CD4-positive, alpha-beta T cell treated with Interleukin-17A for 1 hour (primary cell): ENCODE measurements around the gene DCP2.

Source experiments
- DNase-seq: peaks from one replicate; pipeline ENCODE4 v3.0.0-alpha.2; 2020

The DCP2 gene

DNA sequence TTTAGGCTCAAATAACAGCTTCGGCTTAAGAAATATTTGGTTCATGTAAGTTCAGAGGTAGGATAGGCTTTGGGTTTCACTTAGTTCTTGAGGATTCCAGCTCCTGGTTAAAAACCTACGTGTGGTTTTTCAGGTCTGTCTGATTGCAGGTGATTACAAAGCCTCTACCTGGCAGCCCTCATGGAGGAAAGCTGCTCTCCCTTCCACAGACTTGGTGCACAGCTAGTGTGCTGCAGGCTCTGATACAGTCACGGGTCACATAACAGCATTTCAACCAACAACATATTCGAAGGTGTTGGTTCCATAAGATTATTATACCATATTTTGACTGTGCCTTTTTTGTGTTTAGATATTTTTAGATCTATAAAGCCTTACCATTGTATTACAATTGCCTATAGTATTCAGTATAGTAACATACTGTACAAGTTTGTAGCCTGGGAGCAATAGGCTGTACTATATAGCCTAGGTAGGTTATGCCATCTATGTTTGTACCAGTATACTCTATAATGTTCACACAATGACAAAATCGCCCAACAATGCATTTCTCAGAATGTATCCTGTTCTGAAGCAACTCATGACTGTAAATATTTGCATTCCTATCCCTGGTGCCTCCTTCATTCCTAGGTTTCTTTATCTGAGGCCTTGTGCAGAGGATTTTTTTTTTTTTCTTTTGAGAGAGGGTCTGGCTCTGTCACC lies 8.0 kb upstream of the DCP2 start:
- no peak for DNase-seq

DNA sequence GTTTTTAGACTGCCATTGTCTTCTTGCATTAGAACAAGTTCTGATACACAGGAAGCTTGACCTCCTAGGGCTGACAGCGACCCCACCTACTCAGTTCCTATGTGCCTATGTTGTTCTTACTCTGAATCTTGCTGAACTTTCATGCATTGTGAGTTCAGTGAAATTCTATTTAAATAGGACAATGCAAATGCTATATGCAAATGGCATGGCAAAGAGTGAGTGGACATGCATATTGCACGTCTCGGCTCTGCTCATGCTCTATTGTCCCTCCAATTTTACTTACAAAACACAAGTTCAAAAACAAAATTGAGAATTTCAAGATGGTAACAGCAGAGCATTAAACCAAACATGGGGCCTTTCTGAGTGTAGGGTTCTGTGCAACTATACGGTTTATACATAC lies 5.3 kb upstream of the DCP2 start:
- no peak for DNase-seq

DNA sequence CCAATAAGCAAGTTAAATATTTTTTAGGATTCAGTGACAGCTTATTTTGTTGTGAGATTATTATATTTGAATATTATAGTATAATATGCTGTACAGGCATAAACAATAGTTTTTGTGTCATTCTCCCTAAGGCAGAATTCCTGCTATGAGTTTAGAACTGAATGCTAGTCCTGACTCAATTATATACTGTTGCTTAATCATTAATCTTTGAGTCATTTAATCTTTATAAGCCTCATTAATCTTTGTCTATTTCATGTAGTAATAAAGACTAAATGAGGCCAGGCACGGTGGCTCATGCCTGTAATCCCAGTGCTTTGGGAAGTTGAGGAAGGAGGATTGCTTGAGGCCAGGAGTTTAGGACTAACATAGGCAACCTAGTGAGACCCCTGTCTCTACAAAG lies 3.6 kb upstream of the DCP2 start:
- no peak for DNase-seq

DNA sequence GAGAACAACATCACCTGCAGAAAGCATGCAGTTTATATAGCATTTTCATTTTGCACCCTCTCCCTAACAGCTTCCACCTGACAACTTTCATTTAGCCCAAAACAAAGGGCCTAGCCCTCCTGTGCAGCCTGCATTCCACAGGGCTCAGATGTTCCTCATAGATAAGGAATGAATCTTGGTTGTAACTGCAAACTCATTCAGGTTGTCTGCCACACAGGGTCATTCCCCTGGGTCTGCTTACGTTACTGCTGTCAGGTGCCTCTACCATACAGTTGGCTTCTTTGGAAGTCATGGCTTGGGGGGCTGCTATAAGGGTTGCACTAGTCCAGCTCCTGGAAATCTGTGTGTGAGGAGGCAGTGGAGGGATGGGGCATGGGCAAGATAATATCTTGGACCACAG lies 2.7 kb upstream of the DCP2 start:
- no peak for DNase-seq

DNA sequence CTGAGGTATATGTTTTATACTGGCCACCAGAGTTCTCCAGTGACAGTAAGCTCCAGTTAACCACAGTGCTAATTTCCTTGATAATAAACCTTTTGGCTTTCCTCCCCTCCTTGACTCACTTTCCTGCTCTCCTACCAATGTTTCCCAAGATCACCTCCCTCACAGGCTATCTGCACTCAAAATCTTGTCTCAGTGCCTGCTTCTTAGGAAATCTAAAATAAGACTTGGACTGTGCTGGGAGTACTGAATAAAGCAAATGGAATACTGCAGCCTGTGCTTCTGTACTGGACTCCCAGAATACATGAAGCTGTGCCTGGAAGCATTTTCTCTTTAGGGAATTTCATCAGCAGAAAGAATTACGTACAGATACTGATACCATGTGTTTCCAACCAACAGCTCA lies 1.7 kb upstream of the DCP2 start:
- no peak for DNase-seq

DNA sequence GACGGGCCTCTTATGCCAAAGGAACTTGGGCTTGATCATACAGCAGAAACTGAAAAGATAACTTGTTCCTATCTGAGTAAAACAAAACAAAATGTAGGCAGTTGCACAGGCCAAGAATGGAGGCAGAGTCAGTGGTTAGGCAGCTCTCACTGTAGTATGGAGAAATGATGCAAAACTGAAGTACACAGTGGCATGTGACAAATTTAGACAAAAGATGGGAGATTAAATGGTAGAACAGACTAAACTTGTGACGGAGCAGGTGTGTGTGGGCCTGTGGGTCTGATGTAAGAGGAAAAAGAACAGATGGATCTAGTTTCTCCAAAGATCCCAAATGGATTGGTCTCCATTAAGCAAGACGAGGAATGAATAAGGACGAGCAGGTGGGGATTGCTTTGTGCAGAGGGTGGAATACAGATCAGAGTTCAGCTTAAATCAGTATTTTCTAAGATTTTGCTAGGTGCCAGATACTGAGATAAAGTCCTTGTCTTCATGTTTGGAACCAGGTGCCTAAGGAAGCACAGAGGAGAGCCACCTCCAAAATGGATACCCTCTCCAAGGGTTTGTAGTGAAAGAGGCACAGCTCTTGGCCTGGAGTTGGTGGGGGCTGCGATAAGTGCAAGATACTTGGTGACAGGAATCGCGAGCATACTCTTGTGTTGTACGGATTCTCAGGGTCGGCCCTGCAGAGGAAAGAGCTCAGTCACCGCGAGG lies 722 bp upstream of the DCP2 start:
- no peak for DNase-seq

DNA sequence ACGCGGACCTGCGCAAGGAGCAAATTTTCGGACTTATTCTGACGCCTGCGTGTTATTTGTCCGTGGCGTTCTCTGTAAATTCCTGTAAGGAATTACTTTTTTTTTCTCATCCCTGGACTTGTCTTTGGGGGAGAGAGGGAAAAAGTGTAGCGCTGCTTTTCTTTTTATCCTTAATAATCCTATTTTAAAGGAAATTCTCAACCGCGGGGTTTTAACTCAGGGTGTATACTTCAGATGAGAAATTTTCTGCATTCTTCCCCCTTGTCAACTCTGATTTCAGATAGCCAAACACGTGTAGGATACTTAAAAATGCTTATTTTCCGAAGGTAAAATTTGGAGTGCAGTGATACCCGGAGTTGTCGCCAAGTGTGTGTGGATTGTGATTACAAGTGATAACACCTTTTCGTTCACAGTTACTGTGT lies 853 bp downstream of the DCP2 start:
- DNase-seq: no peak

DNA sequence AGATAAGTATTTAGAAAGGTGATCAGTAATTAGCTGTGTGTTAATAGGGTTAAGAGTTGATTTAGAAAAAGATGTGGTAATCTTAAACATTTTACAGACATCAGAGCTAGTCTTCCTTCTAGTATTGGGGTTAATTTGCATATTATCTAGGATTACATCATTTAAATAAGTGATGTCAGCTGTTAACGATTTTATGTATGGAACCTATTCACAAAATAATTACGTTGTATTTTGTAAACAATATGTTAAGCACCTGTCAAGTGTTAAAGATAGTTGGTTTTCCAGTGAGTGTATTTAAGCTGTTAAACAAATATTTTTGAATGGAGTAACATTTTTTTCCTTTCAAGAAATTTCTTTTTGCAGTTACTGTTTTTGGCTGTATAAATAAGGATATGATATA lies 2.2 kb downstream of the DCP2 start:
- no peak for DNase-seq

DNA sequence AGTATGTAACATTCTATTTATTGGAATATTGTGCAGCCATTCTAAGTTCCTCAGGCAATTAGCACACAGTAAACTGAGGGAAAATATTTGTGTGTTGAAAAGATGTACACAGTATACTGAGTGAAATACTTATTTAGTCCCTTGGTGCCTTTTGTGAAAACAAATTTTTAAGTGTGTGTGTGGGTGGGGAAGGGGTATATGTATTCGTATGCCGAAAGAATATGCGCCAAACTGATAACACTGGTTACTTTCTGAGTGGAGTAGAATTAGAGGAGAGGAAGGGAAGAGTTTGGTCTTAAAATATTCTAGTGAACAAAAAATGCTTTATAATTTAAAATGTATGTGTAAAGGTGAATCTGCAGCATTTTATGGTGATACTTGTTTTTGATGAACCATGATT lies 3.1 kb downstream of the DCP2 start:
- DNase-seq: no peak

DNA sequence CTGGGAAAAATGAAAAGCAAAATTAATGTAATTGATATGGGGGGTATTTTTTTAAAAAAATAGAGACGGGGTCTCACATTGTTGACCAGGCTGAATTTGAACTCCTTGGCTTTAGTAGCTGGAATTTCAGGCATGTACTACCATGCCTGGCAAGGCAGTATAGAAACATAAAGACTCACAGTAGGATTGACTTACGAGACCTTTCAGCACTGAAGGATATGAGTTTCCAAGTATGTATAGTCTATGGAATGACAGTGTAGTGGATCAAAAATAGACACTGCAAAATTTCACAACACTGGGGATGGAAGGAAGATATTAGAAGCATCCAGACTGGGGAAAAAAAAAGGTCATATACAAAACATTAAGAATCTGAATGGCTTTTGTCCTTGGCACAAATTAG lies 6.8 kb downstream of the DCP2 start:
- no peak for DNase-seq

DNA sequence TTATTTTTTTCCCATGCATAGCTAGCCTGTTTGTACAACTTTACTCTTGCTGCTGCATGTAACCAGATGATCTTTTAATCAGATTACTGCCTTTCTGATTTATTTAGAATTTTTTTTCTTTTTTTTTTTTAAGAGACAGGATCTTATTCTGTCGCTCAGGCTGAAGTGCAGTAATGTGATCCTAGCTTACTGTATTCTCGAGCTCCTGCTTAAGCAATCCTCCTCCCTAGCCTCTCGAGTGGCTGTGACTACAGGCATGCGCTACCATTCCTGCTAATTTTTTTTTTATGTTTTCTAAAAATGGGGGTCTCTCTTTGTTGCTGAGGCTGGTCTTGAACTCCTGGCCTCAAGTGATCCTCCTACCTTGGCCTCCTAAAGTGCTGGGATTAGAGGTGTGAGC lies 9.6 kb downstream of the DCP2 start:
- DNase-seq: no peak

DNA sequence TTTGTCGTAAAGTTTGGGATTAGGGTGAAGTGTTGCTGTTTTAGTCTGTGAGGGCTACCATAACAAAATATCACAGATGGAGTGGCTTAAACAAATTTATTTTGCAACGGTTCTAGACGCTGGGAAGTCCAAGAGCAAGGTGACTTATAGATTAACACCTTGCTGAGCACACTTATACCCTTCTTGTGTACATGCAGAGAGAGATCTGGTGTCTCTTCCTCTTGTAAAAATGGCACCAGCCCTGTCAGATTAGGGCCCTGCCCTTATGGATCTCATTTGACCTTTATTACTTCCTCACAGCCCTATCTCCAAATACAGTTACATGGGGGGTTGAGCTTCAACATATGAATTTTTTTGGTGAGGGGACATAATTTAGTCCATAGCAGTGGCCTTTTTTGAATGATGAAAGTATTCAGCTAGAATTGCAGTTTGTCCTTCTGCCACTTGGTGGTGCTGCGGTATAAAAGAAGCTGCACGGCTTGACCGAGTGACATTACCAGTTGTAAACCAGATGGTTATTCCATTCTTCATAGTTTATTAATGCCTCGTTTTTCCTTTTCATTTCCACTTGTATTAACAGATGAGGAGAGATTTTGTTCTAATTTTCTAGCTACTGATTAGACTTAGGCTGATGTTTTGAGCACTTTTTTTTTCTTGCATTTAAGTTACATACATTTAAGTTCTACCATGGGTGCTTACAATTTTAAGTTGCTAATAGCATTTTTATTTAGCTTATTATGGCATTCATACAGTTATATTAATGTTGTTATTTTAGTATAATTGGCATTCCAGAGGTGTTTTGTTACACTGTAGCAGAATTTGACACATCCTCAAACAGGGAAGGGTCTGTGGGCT lies 19.4 kb downstream of the DCP2 start:
- DNase-seq: peak; percentile 82

DNA sequence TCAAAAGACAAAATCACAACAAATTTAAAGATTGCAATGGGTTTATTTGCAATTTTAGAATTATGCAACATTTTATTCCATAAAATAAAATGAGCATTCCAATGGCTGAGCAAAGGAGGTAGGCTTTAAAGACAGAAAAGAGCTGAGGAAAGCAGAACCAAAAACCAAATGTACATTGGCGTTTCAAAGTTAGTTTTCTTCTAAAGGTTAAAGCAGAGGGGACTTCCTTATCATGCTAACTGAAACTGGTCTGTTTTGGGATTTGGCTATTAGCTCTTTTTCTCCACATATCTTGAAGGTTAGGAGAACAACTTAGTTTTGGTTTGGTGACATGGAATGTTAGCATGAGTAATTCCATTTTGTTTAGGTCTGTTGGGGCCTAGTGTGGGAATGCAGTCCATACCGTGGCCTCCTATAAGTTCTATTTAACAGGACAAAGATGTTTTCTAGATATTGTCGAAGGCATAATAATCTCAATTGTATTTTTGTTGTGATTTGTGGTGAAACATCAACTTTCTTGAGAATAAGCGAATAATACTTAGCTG lies 20.3 kb downstream of the DCP2 start:
- no peak for DNase-seq

DNA sequence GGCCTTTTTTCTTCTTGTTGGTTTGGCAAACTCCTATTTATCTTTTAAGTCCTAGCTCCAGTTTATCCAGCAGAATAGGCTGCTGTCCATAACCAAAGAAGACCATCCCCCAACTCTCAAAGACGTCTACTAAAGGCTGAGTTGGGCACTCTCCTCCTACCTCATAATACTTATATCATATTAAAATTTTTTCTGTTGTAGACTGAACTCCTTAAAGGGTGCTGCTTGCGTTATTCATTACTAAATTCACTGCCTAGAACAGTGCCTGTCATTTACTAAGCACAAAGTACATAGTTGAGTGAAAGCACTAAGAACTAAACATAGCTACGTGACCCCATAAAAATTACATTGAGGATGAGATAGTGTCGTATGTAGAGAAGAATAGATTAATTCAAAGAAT lies 21.7 kb downstream of the DCP2 start:
- no peak for DNase-seq

DNA sequence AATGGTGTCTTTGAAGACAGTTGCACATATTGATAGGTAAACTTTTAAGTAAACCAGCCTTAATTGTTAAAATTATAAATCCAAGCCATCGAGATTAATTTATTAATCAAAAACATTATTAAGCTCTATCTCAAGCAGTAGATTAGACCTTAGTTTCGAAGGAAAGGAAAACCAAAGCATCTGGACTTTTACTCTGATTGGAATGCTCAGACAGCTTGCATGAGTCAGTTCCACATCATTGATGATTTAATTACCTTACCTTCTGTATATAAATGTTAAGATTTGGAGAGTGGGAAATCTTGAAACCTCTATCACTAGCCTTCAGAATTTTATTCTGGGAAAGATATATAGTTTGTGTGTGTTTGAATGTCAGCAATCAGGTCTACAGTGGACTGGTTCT lies 23.9 kb downstream of the DCP2 start:
- DNase-seq: no peak

DNA sequence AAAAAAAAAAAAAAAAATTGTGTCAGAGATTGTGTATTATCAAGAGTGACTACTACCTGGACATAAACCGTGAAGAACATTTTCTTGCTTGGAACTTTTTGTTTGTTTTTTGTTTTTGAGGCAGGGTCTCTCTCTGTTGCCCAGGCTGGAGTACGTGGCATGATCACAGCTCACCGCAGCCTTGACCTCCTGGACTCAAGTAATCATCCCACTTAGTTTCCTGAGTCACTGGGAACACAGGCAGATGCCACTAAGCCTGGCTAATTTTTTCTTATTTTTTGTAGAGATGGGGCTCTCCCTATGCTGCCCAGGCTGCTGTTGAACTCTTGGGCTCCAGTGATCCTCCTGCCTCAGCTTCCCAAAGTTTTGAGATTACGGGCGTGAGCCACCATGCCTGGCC lies 25.8 kb downstream of the DCP2 start:
- no peak for DNase-seq

DNA sequence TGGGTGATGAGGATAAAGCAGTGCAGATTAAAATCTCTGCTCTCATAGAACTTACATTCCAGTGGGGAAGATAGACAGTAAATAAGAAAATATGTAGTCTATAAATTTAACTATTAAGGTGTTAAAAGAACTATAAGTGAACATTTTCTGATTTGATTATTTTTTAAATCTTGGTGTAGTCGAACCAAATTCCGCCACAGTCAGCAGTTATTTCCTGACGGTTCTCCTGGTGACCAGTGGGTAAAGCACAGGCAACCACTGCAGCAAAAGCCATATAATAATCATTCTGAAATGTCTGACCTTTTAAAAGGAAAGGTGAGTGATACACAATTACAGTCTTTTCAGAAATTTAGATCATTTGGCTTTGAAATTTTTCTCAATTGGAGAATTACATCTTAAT lies 27.2 kb downstream of the DCP2 start:
- DNase-seq: no peak

DNA sequence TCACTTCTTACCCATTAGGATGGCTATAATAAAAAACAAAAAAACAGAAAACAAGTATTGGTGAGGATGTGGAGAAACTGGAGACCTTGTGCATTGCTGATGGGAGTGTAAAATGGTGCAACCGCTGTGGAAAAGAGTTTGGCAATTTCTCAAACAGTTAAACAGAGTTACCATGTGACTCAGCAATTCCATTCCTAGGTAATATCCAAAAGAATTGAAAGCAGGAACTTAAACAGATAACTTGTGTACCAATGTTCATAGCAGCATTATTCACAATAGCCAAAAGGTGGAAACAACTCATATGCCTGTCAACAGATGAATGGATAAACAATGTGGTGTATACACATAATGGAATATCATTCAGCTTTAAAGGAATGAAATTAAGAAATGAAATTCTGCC lies 28.9 kb downstream of the DCP2 start:
- DNase-seq: no peak

DNA sequence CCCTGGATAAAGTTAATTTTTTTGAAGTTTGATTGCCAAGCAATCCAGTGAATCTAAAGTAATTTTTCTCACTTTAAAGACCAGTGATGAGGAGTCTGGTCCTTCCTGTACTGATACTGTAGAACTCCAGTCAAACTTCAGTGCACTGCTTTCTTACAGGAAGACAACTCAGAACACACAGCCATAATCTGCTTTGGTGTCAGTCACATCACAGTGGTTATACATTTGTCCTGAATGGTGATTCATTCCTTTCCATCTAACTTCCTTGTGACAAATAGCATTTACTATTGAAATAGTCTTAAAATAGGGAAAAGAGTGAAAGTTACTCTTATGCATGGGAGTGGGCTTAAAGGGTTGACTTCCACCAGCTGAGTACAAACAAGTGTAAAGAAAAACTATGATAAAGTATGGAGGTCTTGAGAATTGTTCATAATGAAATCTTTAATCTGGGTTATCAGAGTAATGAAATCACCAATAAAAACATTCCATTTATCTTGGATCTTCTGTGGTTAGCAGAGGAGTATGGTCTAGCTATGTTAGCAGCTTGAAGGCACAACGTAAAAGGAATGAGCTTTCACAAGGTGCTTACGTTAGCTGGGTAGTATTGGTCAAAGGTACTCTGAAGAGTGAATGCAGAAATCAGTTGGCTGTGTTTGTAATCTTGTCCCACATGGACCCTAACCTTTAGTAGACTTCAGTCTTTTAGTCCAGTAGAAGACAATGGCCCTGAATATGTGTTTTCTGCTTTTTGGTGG lies 41.5 kb downstream of the DCP2 start:
- no peak for DNase-seq

DNA sequence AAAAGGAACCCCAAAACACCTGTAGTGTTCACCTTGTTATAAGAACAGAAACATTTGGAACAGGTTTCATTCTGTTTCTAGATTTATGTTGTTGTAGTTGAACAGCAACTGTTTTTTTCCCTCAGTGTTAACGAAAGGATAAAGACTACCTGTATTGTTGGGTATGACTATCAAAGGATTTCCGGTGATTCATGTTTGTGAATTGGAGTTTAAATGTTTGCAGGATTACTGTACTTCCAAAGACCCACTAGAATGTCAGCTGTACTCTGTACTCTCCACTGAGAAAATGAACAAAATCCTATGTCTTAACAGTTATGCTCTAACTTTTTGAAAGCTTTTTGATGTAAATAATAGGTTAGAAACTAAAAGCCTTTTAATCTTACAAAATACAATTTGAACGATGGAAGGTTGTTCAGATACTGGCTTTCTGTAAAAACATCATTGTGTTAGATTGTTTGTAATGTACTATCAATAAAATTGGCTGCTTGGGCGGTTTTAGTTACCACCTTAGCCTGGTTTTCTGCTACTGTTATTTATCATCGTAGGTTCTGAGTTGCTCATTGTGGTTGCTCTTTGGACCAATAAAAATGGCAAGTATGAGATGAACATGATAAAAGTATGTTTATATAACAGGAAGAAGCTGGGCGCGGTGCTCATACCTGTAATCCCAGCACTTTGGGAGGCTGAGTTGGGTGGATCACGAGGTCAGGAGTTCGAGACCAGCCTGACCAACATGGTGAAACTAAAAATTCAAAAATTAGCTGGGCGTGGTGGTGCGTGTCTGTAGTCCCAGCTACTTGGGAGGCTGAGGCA lies 44.1 kb downstream of the DCP2 start:
- peak; percentile 39 for DNase-seq

DNA sequence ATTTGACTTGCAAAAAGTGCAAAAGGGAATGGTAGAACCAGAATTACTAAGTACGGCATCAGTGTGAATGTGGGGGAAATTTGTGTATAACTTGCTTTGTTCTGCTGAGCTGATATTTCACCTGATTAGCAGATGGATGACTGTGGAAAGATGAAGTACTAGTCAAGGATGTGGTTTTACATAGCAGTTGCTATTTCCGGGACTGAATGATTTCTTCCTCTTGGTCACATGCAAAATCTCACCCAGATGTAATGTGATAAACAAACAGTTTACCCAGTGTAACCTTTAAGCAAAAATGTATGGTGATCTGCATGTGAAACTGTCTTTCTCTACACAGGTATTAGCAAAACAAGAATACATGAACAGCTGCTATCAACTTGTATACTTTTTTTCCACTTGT lies 46.1 kb downstream of the DCP2 start:
- DNase-seq: peak; percentile 77

DNA sequence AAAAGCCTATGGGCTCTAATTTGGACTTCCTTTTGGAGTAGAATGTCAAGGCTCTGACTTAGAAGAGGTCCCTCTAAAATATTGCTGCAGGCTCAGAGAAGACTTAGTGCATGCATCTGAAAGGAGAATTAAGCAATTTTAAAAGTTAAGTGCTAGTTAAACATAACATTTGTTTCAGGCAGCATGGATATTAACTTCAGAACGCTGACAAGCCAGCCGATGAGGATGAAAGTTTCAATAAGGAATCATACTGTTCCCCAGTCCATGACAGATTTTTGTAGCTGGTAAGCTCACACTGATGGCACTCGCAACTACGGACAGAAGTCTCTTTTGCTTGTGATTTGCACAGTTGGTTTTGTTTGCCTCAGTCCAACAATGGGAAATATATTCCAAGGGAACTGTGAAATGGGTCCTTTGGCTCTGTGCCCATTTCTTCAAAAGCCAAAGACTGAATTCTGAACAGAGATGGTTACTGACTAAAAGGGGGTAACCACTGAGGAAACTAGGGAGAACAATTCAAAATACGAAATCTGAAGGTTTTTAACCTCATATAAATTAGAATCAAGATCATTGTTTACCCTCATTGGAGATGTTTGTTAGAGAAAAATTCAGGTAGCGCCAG lies 47.6 kb downstream of the DCP2 start:
- no peak for DNase-seq
